ENCODE results near the gene PROKR2.

Gene PROKR2

DNA sequence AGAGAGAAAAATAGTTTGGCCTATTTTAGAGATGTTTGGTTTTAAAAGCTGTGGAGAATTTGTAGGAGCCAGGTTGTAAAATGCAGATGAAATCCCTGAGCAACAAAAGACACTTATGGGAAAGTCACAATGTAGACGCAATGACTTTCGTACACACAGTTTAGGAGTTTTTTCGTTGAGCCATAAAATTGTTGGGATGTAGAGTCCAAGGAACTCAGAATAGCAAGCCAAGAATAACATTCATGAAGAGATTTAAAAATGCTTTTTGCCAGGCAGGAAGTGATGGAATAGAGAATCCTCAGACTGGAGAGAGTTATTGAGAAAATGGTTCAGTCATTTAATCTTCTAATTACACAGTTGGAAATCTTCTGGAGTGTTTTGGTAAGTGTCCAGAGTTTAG lies 11.5 kb upstream of the PROKR2 start:
- no peak overlapping the region for H3K4me3 ChIP-seq (ENCODE audit: control insufficient read depth, low read depth, low read length)
- DNase-seq (ENCODE audit: low read depth), result no peak
- TF ChIP-seq, protein P1, sequence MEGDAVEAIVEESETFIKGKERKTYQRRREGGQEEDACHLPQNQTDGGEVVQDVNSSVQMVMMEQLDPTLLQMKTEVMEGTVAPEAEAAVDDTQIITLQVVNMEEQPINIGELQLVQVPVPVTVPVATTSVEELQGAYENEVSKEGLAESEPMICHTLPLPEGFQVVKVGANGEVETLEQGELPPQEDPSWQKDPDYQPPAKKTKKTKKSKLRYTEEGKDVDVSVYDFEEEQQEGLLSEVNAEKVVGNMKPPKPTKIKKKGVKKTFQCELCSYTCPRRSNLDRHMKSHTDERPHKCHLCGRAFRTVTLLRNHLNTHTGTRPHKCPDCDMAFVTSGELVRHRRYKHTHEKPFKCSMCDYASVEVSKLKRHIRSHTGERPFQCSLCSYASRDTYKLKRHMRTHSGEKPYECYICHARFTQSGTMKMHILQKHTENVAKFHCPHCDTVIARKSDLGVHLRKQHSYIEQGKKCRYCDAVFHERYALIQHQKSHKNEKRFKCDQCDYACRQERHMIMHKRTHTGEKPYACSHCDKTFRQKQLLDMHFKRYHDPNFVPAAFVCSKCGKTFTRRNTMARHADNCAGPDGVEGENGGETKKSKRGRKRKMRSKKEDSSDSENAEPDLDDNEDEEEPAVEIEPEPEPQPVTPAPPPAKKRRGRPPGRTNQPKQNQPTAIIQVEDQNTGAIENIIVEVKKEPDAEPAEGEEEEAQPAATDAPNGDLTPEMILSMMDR (conservative IDR thresholded peaks at IDR 0.05; ENCODE audit: control insufficient read depth, insufficient read depth, low read depth, low read length), result no peak

GRCh38 chr20:5327356-5327755 lies 10.6 kb upstream of the PROKR2 start:
- no peak for DNase-seq (ENCODE audit: low read depth)
- H3K4me3 ChIP-seq (ENCODE audit: control insufficient read depth, low read depth, low read length), result no peak overlapping the region
- TF ChIP-seq, protein P1 (conservative IDR thresholded peaks at IDR 0.05; ENCODE audit: control insufficient read depth, insufficient read depth, low read depth, low read length), result no peak

DNA sequence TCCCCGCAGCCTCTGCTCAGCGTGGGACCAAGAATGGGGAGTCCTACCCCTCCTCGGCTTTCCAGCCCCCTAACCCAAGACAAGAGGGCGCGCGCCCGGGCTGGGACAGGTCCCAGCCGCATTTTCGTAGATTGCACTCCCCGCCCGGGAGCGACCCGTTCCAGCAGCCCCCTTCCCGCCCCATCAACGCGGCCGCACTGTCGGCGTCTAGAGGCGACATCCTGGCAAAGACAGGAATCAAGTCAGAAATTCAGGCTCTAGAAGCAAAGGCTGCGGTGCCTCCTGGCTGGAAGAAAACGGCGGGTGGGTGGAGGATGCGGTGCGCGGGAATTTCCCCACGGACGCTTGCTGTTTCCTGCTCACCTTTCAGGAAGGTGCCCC lies 957 bp downstream of the PROKR2 start:
- no peak for DNase-seq (ENCODE audit: low read depth)
- no peak overlapping the region for H3K4me3 ChIP-seq (ENCODE audit: control insufficient read depth, low read depth, low read length)
- TF ChIP-seq, protein P1 (conservative IDR thresholded peaks at IDR 0.05; ENCODE audit: control insufficient read depth, insufficient read depth, low read depth, low read length), result no peak

DNA sequence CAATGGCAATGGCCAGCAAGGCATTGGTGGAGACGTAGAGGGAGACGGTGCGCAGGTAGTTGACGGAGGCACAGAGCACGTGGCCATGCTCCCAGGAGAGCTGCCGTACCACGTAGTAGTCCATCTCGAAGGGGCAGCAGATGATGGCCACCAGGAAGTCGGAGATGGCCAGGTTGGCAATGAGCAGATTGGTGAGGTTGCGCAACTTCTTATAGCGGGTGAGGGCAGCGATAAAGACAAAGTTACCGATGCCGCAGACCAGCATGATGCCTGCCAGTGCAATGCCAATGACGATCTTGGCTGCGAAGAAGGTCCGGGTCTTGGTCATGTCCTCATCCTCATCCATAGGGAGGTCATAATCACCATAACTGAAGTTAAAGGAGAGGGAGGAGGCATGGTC lies 2.8 kb downstream of the PROKR2 start:
- TF ChIP-seq, protein P1 (conservative IDR thresholded peaks at IDR 0.05; ENCODE audit: control insufficient read depth, insufficient read depth, low read depth, low read length), result no peak
- DNase-seq (ENCODE audit: low read depth), result no peak
- H3K4me3 ChIP-seq (ENCODE audit: control insufficient read depth, low read depth, low read length), result no peak overlapping the region

DNA sequence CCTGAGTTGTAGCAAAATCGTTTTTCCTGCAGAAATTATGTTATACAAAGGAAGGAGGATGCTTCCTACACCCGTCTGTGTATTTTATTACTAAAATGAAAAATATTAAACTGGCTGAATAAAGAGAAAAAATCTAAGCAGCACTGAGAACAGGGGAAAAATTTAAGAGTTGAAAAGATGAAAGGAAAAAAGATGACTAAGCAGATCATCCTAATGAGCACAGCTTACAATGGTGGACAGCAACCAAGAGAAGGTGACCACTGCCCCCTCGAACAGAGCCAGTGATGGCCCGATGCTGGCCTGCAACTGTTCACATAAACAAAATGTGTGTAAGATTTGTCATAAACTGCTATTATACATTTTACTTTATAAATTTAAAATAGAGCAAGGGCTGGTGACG lies 4.2 kb downstream of the PROKR2 start:
- no peak for DNase-seq (ENCODE audit: low read depth)
- H3K4me3 ChIP-seq (ENCODE audit: control insufficient read depth, low read depth, low read length), result no peak overlapping the region
- TF ChIP-seq, protein P1 (conservative IDR thresholded peaks at IDR 0.05; ENCODE audit: control insufficient read depth, insufficient read depth, low read depth, low read length), result no peak

DNA sequence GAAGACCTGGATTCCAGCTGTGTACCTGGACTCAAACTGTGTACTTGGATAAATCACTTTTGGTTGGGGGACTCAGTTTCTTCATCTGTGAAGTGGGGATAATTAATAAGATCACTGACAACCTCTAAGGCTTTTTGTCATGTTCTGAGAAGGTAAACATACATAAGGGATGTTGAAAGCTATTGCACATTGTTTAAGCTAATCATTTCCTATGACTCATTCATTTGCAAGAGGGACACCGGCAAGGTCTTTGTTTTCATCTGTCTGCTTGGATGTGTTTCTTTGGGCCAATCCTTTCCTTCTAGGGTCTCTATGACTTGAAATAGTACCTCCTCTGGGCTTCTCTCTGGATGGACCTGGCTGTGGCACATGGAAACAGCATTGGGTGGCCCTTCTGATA lies 6.8 kb downstream of the PROKR2 start:
- TF ChIP-seq, protein P1 (conservative IDR thresholded peaks at IDR 0.05; ENCODE audit: control insufficient read depth, insufficient read depth, low read depth, low read length), result no peak
- no peak overlapping the region for H3K4me3 ChIP-seq (ENCODE audit: control insufficient read depth, low read depth, low read length)
- no peak for DNase-seq (ENCODE audit: low read depth)

- no peak for DNase-seq (ENCODE audit: low read depth)
- no peak overlapping the region for H3K4me3 ChIP-seq (ENCODE audit: control insufficient read depth, low read depth, low read length)
- TF ChIP-seq, protein P1 (conservative IDR thresholded peaks at IDR 0.05; ENCODE audit: control insufficient read depth, insufficient read depth, low read depth, low read length), result no peak
These were observed 17.9 kb downstream of the PROKR2 start for GRCh38 chr20:5298811-5299210.

Measured in fibroblast of mammary gland (primary cell).